ENCODE measurements around the gene PPM1G.

The PPM1G gene

GRCh38 chr2:27372937-27373336 is 36.5 kb downstream of the PPM1G start:
- Histone ChIP-seq H2AFZ (no peak overlapping the region), H3K9me3 (ENCODE audit: control insufficient read depth, low read length) (no peaks in the 10 kb centered on the region), H3K4me1 (peaks cover 4% of the 10 kb centered on the region), H3K27me3 (ENCODE audit: control insufficient read depth, insufficient read depth, low read length) (no peaks in the 10 kb centered on the region), H3K4me2 (ENCODE audit: low read length) (no peak overlapping the region), H3K27ac (no peak overlapping the region), H3K9ac (no peak overlapping the region), H3K36me3 (ENCODE audit: control insufficient read depth, insufficient read depth, low read length) (no peaks in the 10 kb centered on the region), H3K4me3 (ENCODE audit: low read depth, low read length) (no peak overlapping the region), H3K79me2 (peaks cover 33% of the 10 kb centered on the region)
- no peak for TF ChIP-seq CTCF (IDR thresholded peaks at IDR 0.05)

GRCh38 chr2:27370816-27371620 is 38.4 kb downstream of the PPM1G start:
- TF ChIP-seq CTCF (IDR thresholded peaks at IDR 0.05), result no peak
- Histone ChIP-seq H3K27me3 (ENCODE audit: control insufficient read depth, insufficient read depth, low read length) (no peaks in the 10 kb centered on the region), H3K4me3 (ENCODE audit: low read depth, low read length) (peak overlapping the region; percentile 95), H3K79me2 (peaks cover 33% of the 10 kb centered on the region), H2AFZ (peak overlapping the region; percentile 85), H3K36me3 (ENCODE audit: control insufficient read depth, insufficient read depth, low read length) (no peaks in the 10 kb centered on the region), H3K9me3 (ENCODE audit: control insufficient read depth, low read length) (no peaks in the 10 kb centered on the region), H3K9ac (peak overlapping the region; percentile 91), H3K4me2 (ENCODE audit: low read length) (peak overlapping the region; percentile 92), H3K27ac (peak overlapping the region; percentile 83), H3K4me1 (peaks cover 4% of the 10 kb centered on the region)

- H3K4me2 ChIP-seq (ENCODE audit: low read length), result peak within 1 kb of the TSS; percentile 92
- H3K4me3 ChIP-seq (ENCODE audit: low read depth, low read length), result peak within 1 kb of the TSS; percentile 95
- peak within 1 kb of the TSS; percentile 90 for H2AFZ ChIP-seq
- no peaks in the 10 kb centered on the region for H3K36me3 ChIP-seq (ENCODE audit: control insufficient read depth, insufficient read depth, low read length)
- H3K27me3 ChIP-seq (ENCODE audit: control insufficient read depth, insufficient read depth, low read length), result no peaks in the 10 kb centered on the region
- H3K9ac ChIP-seq, result peak within 1 kb of the TSS; percentile 91
- H3K4me1 ChIP-seq, result peaks cover 4% of the 10 kb centered on the region
- TF ChIP-seq CTCF (IDR thresholded peaks at IDR 0.05), result peak; percentile 91
- H3K27ac ChIP-seq, result peak within 1 kb of the TSS; percentile 83
- H3K79me2 ChIP-seq, result peaks cover 33% of the 10 kb centered on the region
- no peaks in the 10 kb centered on the region for H3K9me3 ChIP-seq (ENCODE audit: control insufficient read depth, low read length)
Measured at GRCh38 chr2:27370026-27370815, 39.2 kb downstream of the PPM1G start, which contains the start of the genes EIF2B4 and SNX17. Gene EIF2B4, minus strand, starts transcription at chr2:27370338. Its CDS starts 24 bp downstream, at chr2:27370314. Gene SNX17, plus strand, starts transcription at chr2:27370616. Its CDS starts 128 bp downstream, at chr2:27370744.

- Histone ChIP-seq H2AFZ (peak overlapping the region; percentile 90), H3K4me1 (peaks cover 4% of the 10 kb centered on the region), H3K4me3 (ENCODE audit: low read depth, low read length) (peak overlapping the region; percentile 95), H3K79me2 (peaks cover 30% of the 10 kb centered on the region), H3K36me3 (ENCODE audit: control insufficient read depth, insufficient read depth, low read length) (no peaks in the 10 kb centered on the region), H3K27me3 (ENCODE audit: control insufficient read depth, insufficient read depth, low read length) (no peaks in the 10 kb centered on the region), H3K4me2 (ENCODE audit: low read length) (peak overlapping the region; percentile 86), H3K27ac (peak overlapping the region; percentile 71), H3K9ac (peak overlapping the region; percentile 75), H3K9me3 (ENCODE audit: control insufficient read depth, low read length) (no peaks in the 10 kb centered on the region)
- no peak for TF ChIP-seq CTCF (IDR thresholded peaks at IDR 0.05)
Measured at GRCh38 chr2:27369471-27370025, 39.8 kb downstream of the PPM1G start.
